Measurements from ENCODE around the gene DNAH5.
"Not testable (repeated sequence)": the region's sequence is repeated elsewhere in the genome, so short reads cannot be mapped to it uniquely, and the experiment has no call there.

DNAH5 gene

GRCh38 chr5:13831351-13831750, 113.1 kb downstream of the DNAH5 start:
- no peak for DNase-seq

GRCh38 chr5:13830536-13830935, 114.0 kb downstream of the DNAH5 start:
- no peak for DNase-seq

GRCh38 chr5:13821366-13821765, 123.1 kb downstream of the DNAH5 start:
- DNase-seq: no peak

DNA sequence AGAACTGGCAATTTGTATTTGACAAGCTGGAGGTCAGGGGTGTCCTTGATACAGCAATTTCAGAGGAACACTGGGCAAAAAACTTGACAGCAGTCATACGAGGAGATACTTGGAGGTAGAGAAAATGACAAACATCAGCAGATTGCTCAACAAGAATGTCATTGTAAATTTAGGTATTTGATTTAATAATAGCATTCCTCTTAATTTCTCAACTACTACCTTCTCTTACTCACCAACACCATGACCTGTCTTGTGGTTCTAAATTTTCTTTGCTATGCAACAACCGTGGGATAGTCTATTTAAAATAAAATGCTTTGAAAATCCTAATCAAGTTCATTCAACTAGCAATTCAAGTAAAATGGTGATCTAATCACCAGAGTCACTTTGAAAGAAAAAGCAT, 128.4 kb downstream of the DNAH5 start:
- DNase-seq: no peak

DNA sequence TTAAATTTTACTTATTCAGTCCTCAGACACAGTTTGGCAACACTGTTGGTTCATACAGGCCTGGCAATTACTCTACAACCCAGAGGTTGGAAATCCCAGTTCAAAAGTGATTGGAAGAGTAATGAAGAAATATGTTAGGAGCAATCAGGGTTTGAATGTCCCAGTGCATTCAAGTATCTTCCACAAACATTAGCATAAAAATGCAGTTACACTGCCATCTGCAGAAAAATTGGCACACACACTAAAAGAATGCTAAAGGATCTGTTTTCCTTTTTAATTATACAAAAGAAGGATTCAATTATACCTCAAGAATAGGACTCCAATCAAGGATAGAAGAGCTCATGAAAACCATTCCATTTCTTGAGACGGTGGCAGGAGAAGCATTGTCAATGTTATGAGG, 130.2 kb downstream of the DNAH5 start:
- DNase-seq: no peak

DNA sequence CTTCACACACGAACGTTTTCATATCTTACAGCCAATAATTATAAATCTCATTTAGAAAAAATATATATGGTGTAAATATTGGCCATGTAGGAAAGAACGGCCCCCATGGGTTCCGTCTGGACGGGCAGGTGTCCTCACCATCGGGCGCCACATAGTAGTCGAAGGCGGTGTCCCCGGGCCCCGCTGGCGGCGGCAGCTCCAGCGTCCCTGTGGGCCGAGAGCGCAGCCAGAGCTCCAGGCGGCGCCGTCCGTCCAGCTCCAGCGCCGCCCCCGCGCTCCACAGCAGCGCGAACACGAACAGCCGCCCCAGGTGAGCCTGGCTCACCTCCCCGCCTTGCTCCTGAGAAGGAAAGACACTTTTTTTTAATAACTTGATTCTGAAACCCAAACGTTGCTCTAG, 134.6 kb downstream of the DNAH5 start:
- DNase-seq: no peak

DNA sequence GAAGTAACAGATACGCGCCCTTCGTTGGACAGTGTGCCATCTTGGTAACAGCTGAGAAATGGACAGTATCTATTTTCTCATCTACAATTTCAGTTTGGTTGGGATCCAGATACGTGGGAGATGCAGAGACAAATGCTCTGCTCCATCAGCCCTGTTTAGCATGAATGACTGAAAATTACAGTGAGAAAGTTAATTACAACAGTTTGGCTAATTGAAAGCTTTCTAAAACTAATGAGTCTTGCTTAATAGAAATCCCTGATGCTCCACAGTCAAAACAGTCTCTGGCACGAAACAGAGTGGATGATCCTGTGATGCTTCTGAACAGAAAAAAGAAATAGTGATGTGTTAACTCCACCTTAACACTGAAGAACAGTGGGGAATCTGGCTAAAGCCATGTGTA, 140.2 kb downstream of the DNAH5 start:
- DNase-seq: no peak

DNA sequence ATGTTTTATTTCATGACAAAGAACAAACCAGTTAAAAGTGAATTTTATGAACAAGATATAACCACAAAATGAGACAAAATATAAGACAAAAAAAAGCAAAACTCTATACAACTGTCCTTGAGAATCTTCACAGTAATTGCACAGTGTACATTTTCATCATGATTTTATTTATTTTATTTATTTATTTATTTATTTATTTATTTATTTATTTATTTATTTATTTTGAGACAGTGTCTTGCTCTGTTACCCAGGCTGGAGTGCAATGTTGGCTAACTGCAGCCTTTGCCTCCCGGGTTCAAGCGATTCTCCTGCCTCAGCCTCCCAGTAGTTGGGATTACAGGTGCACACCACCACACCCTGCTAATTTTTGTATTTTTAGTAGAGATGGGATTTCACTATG, 145.9 kb downstream of the DNAH5 start:
- not testable (repeated sequence) for DNase-seq

GRCh38 chr5:13785781-13786415, 158.6 kb downstream of the DNAH5 start:
- DNase-seq: no peak

DNA sequence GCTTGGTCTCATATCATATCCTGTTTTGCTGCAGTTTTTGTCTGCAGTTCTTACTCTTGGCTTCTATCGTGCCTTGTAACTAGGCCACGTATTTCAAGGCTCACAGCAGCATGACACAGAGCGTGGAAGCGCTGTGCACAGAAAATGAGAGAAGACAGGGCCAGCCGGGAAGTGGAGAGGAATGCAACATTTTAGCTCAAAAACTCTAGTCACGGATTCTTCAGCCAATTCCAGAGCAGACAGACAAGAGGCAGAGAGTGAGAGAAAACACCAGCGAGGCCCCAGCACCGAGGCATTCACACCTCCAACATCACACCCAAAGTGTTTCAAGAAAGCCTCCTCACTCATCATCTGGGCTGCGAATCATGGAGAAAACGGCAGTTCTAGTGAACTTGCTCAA, 160.8 kb downstream of the DNAH5 start:
- DNase-seq: no peak

DNA sequence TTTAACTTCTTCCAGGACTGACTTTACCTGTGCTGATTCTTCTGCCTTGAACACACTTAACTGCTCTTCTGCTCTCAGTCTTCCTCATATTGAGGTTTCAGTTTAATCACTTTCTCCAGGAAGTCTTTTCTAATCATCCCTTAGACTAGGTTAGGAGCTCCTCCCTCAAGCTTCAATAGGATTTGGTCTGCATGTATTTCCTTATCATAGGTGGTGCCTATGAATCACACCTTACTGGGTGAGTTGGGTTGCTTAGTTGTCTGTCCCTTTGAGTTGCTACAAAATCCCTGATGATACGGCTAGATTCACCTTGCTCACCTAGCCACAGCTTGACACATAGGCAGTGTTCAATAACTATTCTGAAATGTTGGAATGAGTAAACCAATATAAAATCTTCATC, 164.4 kb downstream of the DNAH5 start:
- no peak for DNase-seq

DNA sequence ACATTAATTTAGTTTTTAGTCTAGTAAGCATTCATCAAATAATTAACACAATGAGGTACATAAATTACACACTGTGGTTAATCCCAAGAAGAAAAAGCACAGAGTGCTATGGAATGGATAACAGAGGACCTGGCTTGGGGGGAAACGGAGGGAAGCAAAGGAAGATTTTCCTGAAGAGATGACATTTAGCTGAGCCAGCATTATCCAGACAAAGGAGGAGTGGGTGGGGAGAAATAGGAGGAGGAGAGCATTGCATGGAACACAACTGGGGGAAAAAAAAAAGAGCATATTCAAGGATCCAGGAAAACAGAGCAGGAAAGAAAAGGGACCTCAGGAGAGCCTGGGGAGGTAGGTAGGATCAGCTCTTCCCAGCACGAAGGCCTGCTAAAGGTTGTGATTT, 170.8 kb downstream of the DNAH5 start:
- DNase-seq: no peak

DNA sequence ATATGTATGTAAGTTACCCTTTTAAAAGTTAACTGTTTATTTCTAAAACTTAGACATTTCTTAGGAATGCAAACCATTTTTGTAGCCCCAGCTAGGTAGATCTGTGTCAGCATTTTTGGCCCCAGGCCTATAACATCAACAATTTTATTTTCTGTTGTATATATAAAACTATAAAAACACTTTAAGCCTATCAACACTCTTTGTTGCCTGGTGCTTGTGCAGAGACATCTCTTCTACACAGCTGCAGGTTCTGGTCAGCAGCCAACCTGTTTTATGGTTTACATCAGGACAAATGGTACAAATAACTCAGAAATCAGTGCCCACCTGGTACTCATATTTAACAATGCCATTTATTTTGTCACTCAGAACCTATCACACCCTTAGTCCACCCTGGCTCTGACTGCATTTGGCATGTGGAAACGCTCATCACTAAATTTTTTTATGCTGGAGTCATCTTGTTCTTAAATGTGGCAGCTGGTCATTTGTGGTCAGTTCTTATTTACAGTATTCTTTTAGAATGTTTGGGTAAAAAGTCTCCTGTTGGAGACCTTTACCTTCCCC, 173.4 kb downstream of the DNAH5 start:
- DNase-seq: no peak

- peak; percentile 61 for DNase-seq
Measured at GRCh38 chr5:13766236-13766635, 178.3 kb downstream of the DNAH5 start.

GRCh38 chr5:13763719-13764118, 180.8 kb downstream of the DNAH5 start:
- DNase-seq: no peak

GRCh38 chr5:13749766-13750165, 194.7 kb downstream of the DNAH5 start:
- DNase-seq: no peak

DNA sequence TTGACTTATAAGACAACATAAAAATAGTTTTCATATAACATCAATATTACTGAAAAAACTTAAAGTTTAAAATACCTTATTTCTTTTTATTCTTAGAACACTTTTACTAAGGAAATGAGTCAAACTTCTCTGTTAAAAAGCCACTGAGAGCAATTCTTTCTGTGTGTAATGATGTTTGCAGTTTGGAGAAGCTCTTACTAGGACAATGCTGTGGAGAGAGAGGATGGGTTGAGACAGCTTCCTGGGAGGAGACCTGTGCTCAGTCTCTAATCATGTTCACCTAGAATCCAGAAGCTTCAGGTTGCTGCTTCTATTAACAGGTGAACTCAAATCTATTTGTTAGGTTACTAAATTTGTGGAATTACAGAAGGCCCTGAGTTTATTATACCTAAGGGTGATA, 198.5 kb downstream of the DNAH5 start:
- DNase-seq: no peak

DNA sequence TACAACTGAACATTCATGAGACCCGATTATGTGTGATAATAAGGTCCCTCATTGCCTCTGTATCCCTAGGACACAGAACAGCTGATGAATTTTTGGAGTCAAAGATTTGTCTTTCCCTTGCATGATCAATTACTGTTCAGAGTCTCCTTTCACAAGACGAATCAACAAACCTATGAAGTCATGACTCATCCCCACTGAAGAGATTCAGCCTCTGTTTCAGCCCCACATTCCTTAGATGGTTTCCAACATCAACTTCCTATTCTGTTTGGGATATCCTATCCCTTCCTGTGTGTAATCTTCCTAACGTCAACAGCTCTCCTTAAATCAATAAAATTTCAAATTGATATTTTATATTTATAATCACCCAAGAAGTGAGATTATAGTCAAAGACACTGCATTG, 199.0 kb downstream of the DNAH5 start:
- DNase-seq: no peak

GRCh38 chr5:13740471-13740870, 204.0 kb downstream of the DNAH5 start:
- DNase-seq: no peak

DNA sequence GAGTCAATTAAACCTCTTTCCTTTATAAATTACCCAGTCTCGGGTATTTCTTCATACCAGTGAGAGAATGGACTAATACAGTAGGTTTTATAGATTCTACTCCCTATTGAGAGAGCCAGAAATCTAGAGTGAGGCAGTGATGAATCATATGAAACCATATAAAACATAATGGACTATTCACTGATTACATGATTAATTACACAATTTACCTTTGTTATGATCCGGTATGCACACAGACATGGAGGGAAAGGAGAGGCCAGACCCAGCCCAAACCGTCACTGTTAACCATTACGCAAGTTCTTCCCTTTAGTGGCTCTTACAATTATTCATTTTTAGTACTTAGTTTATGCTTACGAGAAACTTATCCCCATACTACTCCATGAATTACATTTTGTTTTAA, 205.0 kb downstream of the DNAH5 start:
- no peak for DNase-seq

GRCh38 chr5:13735691-13736090, 208.8 kb downstream of the DNAH5 start:
- DNase-seq: no peak

DNA sequence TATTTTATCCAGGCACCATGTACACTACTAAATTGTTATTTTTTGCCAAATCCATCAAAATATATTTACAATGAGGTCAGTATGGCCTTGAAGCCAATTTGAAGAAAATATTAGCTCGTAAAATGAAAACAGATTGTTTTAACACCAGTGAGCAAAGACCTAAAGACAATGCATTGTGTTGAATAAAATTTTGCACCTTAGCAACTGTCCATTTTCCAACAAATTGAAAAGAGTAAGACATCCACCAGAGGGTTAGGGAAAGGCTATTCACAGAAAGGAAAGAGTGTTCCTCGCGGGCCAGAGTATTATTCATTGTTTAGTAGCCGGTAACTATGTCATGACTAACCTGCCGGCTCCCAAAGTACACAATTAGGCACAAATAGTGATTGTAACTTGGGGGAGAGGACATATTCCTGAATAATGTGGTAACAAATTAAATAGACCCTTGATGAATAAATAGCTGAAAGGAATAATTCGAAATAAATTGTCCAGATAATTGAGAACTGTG, 213.3 kb downstream of the DNAH5 start:
- no peak for DNase-seq

- DNase-seq: no peak
Measured at GRCh38 chr5:13708906-13709305, 235.6 kb downstream of the DNAH5 start.

GRCh38 chr5:13708432-13708831, 236.1 kb downstream of the DNAH5 start:
- DNase-seq: no peak

- DNase-seq: no peak
Measured at GRCh38 chr5:13704396-13704795, 240.1 kb downstream of the DNAH5 start.

All from NCI-H2227 treated with DMSO at 0.1 percent for 48 hours (cell line).